T-helper 1 cell (primary cell): ENCODE measurements around the gene CEP85L.

Source experiments
- DNase-seq, 5 donors: peaks; one replicate each; pipeline ENCODE4 v3.0.0-alpha.2; 2012 to 2020

Gene CEP85L

GRCh38 chr6:118577972-118578371, 73.4 kb downstream of the CEP85L start:
- no peak for DNase-seq

DNA sequence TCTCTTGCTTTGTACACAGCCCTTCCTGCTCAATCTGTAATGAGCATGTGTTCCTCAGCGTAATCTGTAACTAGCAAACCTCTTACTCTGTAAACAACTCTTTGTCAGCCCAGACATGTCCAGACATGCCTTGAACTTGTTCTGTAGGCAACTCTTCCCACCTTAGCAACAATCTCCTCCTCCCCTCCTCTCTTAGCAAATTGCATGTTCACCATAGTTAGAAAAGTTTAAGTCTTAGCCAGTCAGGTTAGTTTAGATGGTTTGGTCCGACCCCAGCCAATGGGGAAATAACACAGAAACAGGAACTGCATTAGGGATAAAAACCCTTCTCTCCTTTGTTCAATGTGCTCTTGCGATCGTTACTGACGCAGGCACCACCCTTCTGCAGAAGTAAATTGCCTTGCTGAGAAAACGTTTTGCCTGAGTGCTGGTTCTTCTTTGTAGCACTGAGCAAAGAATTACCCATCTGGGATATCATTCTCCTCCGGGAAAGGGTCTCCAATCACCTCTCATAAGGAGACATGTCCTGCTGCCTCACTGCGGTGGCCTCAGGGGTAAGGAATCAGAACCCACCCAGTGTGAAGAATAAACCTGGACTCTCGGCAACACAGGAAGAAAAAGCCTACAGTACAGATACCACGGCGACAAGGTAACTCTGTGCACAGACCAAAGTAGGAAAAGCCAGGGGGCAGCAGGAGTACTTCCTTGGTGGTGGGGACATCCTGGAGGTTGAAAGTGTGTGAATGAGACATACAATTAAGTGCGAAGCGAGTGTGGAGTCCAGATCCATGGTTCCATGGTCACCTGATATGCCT, 77.1 kb downstream of the CEP85L start:
- peak in 1 of 5 donors; percentile 14 for DNase-seq

DNA sequence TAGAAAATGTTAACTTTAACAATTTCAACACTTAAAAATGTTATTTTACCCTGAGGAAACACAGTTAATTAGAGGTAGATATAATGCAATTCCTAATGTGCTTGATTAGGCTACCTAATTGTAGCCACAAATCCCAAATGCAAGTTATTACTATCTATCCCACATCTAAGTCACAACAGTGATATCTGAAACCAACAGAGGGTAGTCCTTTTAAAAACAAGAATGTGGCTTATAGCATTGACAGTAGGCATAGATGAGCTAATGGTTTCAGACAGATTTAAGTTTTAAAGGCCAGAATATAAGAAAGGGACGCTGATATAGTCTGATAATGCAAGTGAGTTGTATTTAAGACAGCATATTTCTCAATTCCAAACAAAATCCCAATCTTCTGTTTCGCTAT, 80.3 kb downstream of the CEP85L start:
- no peak for DNase-seq

- no peak for DNase-seq
Measured at GRCh38 chr6:118569498-118569897, 81.9 kb downstream of the CEP85L start.

GRCh38 chr6:118567974-118568373, 83.4 kb downstream of the CEP85L start:
- no peak for DNase-seq

- DNase-seq: peak in 2 of 5 donors; percentile 17 to 63
Measured at GRCh38 chr6:118565311-118565960, 86.0 kb downstream of the CEP85L start.

GRCh38 chr6:118562959-118563358, 88.4 kb downstream of the CEP85L start:
- no peak for DNase-seq

GRCh38 chr6:118562248-118562647, 89.1 kb downstream of the CEP85L start:
- no peak for DNase-seq

- DNase-seq: no peak
Measured at GRCh38 chr6:118559659-118560058, 91.7 kb downstream of the CEP85L start.

DNA sequence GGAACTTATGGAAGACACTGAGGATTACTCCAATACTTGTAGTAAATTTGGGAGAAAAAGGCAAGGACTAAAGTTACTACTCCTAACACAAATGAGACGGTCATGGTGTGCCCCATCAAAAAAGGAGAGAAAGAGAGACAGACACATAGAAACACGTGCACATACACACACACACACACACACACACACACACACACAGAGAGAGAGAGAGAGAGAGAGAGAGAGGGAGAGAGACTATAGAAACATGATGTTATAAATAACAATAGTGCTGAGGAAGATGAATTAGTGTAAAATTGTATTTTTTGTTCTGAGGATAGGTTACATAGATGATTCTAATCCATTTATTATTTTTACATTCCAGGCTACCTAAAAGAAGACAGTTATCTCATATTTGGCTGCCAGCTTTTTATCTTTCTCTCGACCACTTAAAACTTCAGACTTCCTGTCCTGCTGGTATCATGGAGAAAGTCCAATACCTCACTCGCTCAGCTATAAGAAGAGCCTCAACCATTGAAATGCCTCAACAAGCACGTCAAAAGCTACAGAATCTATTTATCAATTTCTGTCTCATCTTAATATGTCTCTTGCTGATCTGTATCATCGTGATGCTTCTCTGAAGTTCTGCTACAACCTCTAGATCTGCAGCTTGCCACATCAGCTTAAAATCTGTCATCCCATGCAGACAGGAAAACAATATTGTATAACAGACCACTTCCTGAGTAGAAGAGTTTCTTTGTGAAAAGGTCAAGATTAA, 92.8 kb downstream of the CEP85L start:
- DNase-seq: peak in 2 of 5 donors; percentile 4 to 70

- DNase-seq: no peak
Measured at GRCh38 chr6:118554698-118555097, 96.7 kb downstream of the CEP85L start.

GRCh38 chr6:118553132-118553531, 98.3 kb downstream of the CEP85L start:
- DNase-seq: no peak

- peak in 1 of 5 donors; percentile 30 for DNase-seq
Measured at GRCh38 chr6:118551063-118552053, 100.0 kb downstream of the CEP85L start.

DNA sequence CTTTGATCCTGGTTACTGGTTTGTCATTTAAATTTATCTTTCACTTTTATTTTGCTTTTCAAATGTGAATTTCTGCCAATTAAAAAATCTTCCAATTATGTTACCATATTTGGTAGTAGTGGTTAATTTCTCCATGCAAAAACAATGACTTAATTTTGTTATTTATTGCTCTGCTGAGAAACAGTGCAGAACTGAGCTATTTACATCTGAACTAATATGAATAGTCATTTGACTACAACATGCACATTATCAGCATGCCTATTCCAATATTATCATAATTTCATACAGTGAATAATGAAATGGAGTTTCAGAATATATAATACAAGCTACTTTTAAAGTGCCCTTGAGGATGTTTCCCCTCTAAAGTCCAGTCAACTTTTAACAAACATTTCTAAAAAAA, 102.8 kb downstream of the CEP85L start:
- no peak for DNase-seq

- no peak for DNase-seq
Measured at GRCh38 chr6:118548136-118548535, 103.3 kb downstream of the CEP85L start, which contains the start of gene PLN. PLN (plus strand) TSS chr6:118548296; CDS start chr6:118558922, 10,626 bp downstream.

- DNase-seq: no peak
Measured at GRCh38 chr6:118546880-118547218, 104.5 kb downstream of the CEP85L start.

GRCh38 chr6:118546164-118546879, 105.1 kb downstream of the CEP85L start:
- no peak for DNase-seq

DNA sequence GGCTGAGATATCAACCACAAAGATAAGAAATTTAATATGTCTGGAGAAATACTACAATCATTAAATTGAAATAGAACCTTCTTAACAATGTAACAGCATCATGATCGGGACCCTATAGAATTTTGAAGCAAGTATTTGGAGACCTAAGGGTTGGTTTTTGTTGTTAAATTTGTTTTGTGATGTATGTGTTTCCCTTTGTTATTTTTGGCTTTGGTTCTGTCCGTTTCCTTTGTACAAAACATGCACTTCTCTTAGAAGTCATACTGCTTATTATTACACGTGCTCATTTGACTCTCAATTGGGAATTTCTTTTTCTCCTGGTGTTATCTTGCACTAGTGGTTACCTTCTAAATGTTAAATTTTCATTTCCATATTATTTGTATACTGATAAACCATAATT, 107.3 kb downstream of the CEP85L start:
- no peak for DNase-seq

DNA sequence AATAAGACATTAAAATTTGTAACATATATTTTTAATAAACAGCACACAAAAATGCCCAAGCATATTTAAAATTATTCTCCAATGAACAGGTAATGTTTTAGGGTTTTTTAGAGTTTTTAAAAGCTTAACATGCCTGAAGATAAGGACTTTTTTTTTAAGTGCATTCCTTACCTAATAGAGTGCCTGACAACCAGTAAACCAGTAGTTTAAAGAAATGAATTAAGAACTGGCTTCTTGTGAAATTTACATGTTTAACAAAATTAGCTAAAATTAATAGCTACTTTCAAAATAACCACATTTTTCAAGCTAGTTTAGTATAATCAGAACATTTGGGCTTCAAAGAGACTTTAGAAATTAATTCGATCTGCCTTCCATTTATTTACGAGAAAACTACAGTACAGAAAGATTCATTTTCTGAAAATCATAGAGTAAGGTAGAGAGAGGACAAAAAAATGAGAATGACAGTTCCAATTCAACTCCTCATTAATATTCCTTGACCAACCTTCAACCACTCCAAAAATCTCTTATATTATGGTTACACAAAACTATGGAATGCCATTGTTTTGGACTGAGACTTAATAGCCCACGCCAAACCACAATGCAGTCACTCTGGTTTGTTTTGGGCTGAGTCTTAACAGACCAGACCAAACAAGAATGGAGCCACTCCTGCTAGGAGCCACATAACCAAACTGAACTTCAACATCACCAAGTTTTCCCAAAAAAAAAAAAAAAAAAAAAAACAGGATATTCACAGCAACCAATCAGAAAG, 109.0 kb downstream of the CEP85L start:
- DNase-seq: no peak

DNA sequence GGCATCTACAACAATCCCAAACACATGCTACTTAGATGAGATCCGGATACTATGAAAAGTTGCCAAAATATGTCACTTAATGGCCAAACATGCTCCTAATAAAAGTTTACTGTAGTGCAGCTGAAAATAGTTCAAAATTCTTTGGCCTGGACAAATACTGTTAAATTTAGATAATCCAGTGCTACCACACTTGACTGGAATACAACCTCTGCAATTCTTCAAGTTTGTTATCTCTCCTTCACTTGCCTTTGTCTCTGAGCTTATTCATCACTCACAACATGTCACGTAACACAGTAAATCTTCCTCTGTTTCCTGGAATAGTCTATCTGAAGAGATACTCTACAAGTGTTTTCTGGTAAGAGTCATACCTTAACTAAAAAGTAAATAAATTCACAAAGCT, 113.8 kb downstream of the CEP85L start:
- no peak for DNase-seq

DNA sequence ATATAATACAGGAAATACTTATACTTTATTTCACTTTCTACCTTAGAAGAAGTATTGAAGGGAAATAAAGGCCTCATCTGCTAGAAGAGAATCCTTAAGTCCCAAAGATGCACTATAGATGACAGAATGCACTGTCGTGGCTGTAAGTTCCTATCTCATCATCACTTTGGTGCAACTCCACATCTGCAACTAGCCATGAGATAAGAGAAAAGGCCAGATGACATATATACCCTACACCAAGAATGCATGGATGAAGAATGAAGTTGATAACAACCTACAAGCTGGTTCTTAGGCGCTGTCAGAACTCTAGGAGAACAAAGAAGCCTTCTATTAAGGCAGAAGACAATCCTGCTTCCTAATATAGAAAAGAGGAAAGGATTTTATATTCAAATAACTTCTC, 114.9 kb downstream of the CEP85L start:
- no peak for DNase-seq
